HT1080 (cell line): ENCODE measurements around the gene INPP5K. TPM values are rescaled to one million over a fixed set of nuclear protein-coding genes. Genes with fewer than 3 reads are reported as not detected.
A peak's percentile ranks its signal among the peaks of the same experiment; 100 is the strongest.
"Not testable (repeated sequence)": the region's sequence is repeated elsewhere in the genome, so short reads cannot be mapped to it uniquely, and the experiment has no call there.

ENCODE experiments used
- DNase-seq: peaks from one replicate; pipeline ENCODE4 v3.0.0-alpha.2; 2015; ENCODE audit warnings: low read depth
- total RNA-seq: library from RNA; depleted of rRNA; stranded (reverse); fragments of >200 nt; shearing (Covaris generic); gene quantifications from 2 replicates; pipeline ENCODE4 v1.2.3, GENCODE V29; 2014

Gene INPP5K
- total RNA-seq, 1 experiment from 2014 or later, result 46.9 TPM

- DNase-seq, result no peak
Measured at GRCh38 chr17:1467898-1468492, 48.4 kb downstream of the INPP5K start.

- DNase-seq, result no peak
Measured at GRCh38 chr17:1467258-1467657, 49.2 kb downstream of the INPP5K start.

- no peak for DNase-seq
Measured at GRCh38 chr17:1464186-1464585, 52.2 kb downstream of the INPP5K start.

- DNase-seq, result peak; percentile 36
Measured at GRCh38 chr17:1462164-1463112, 54.0 kb downstream of the INPP5K start.

DNA sequence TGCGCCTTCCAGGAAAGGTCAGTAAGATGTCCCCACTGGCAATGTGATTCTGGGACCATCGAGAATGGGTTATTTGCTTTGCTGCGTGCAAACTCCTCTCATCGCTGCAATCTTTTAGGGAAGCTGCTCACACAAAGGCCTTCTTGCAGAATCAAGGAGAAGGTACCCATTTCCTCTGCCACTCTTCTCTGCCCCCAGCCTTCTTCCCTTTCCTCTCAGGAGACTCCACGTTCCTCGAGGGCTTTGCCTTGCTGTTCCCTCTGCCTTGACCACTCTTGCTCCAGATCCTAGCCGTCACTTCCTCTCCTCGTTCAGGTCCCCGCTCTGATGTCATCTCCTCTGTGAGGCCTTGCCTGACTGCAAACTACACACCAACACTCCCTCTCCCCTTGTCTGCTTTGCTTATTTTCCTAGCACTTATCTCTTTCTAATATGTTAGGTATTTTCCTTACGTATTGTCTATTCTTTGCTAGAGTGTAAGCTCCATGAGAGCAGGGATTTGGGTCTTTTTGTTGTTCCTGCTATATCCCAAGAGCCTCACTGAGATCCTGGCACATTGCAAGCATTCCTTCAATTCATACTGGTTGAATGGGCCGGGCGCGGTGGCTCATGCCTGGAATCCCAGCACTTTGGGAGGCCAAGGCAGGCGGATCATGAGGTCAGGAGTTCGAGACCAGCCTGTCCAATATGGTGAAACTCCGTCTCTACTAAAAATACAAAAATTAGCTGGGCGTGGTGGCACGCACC, 55.0 kb downstream of the INPP5K start:
- no peak for DNase-seq

GRCh38 chr17:1460233-1460632, 56.2 kb downstream of the INPP5K start:
- peak; percentile 54 for DNase-seq

DNA sequence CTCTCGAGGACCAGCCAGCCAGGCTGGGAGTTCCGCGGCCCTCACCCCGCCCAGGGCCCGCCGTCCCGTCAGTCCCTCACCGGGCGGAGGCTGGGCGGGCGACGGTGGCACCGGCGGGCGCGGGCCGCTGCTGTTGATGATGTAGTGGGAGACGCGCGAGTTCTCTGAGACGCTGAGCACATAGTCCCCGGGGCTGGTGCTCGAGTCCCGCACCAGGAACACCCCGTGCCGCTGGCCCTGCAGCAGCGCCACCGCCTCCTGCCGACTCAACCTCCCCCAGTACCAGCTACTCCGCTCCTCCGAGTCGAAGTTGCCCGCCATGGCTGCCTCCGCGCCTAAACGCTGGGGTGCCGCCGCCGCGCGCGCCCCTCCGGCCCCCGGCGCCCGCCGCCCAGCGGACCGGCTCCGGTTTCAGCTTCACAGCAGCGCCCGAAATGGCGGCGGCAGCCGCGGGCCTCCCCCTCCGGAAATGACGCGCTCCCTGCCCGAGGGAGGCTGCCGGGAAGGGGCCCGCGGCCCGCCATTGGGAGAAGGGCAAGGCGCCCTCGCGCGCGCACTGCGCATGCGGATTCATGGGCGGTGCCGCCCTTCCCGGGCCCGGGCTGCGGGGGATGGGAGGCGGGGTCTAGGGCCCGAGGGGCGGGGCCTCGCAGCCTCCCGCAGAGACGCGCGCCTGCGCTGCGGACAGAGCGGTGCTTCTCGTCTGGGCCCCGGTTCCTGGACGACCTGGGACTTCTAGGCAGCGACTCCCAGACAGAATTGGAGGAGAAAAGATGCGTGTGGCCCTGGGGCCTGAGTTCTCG, 60.4 kb downstream of the INPP5K start, which contains the start of gene CRK:
Gene CRK, minus strand, starts transcription at position 436 of the 803 bp plus-strand sequence. Its CDS starts 115 bp downstream, at position 321.
- DNase-seq, result peak; percentile 89

DNA sequence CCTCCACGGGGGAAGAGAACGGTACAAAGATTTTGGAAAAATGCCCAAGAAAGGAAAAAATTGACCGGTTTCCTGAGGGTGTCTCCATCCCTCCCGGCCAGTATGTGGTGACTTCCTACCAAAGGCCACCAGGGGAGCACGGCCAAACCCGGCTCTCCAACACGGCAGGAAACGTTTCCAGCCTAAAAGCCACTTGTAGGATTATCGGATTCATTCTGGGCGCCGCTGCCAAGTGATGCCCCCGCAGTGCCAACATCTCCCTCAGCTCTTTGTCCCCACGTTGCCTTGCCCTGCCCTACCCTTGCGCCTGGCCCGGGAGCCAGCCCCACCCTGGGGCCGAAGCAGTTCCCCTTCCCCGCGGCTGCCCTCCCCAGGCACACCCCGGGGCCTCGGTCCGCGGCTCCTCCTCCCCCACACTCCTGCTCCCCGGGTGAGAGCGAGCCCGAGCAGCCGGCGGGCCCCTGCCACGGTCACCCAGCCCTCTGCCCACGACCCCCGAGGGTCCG, 61.1 kb downstream of the INPP5K start:
- peak; percentile 60 for DNase-seq

- no peak for DNase-seq
Measured at GRCh38 chr17:1454541-1454940, 61.9 kb downstream of the INPP5K start.

GRCh38 chr17:1453694-1454093, 62.7 kb downstream of the INPP5K start:
- DNase-seq, result not testable (repeated sequence)

DNA sequence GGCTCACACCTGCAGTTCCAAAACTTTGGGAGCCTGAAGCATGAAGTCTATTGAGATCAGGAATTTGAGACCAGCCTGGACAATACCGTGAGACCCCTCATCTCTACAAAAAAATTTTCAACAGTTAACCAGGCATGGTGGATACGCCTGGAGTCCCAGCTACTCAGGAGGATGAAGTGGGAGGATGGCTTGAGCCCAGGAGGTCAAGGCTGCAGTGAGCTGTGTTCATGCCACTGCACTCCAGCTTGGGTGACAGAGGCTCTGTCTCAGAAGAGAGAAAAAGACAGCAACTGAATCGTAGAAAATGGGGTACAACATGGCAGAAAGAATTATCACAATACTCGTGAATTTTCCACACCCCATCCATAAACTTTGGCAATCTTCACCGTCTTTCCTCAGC, 63.6 kb downstream of the INPP5K start:
- no peak for DNase-seq

- not testable (repeated sequence) for DNase-seq
Measured at GRCh38 chr17:1450261-1450660, 66.2 kb downstream of the INPP5K start.

- DNase-seq, result no peak
Measured at GRCh38 chr17:1449412-1449967, 66.9 kb downstream of the INPP5K start.

DNA sequence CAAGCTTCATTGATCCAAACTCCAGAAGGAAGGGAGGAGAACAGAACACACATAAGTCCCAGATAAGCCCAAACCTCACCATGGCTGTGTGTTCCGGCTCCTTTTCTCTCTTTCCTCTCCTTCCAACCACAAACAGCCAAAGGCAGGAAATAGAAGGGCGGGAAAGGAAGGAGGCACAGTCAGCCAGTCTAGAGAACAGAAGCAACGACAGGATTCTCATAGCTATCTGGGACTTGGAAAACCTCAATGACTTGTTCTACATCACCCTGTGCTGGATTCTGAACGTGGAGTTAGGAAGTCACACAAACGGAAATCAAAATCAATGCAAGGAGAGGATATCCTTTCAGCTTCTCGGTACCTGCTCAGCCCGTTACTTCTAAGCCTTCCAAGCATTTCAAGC, 69.4 kb downstream of the INPP5K start:
- DNase-seq, result peak; percentile 56

DNA sequence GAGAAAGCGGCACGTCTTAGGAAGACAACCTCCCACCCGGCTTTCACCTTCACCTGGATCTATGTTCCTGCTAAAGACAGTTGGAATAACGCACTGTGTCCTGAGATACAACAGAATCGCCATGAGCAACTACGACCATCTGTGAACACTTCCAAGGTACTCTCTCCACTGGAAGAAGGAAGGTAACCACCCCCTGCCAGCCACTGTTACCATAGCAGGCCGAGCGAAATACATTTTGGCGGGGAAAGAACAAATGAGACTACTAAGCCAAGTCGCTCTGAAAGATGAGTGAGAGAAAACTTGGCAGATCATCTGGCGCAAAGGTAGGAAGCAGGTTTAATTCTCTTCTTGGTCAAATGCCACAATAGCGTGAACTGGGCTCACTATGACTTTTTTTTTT, 70.2 kb downstream of the INPP5K start:
- no peak for DNase-seq

- DNase-seq, result not testable (repeated sequence)
Measured at GRCh38 chr17:1445695-1446094, 70.7 kb downstream of the INPP5K start.
